Stimulated activated naive CD4-positive, alpha-beta T cell (primary cell): ENCODE results near the gene SAMD4A.

Experiments
- DNase-seq, 6 experiments: peaks; one replicate each; lab custom pipeline; 2025; lab: John Stamatoyannopoulos, UW

The SAMD4A gene

GRCh38 chr14:54760866-54761575 is 194.1 kb downstream of the SAMD4A start:
- DNase-seq = no peak

DNA sequence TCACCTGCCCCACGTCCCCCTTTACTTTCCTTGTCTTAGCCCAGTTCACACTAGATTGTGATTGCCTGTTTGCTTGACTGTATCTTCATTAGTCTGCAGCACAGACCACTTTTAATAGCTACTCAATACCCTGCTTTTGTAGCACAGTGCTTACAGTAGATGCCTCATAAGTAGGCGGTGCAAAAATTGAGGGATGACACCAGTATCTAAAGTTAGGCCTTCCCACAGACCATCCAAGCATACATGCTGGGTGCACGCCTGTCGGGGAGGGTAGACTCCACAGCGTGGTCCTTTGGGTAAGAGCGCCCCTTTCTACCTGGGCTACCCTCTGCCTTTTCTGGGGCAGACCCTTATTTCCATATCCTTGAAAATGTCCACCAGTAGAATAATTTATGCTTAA is 194.9 kb downstream of the SAMD4A start:
- DNase-seq = no peak

- no peak for DNase-seq
Measured at GRCh38 chr14:54762296-54762695, 195.4 kb downstream of the SAMD4A start.

DNA sequence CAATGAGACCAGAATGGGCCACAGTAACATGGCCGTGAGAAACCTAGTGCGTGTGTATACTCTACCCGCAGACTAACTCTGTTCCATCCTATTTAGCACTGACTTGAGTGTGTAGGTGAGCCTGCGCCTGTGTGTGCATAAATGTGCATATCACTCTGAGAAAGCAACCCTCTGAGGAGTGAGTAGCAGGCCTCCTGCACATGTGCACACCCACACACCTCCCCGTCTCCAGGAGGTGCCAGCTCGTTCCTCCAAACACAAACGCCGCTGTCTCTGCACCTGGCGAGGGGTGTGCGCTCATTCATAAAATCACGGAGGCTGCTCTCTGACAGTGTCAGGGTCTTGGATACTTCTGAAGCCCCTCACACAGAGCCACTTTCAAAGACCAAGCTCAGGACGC is 196.8 kb downstream of the SAMD4A start:
- no peak for DNase-seq

DNA sequence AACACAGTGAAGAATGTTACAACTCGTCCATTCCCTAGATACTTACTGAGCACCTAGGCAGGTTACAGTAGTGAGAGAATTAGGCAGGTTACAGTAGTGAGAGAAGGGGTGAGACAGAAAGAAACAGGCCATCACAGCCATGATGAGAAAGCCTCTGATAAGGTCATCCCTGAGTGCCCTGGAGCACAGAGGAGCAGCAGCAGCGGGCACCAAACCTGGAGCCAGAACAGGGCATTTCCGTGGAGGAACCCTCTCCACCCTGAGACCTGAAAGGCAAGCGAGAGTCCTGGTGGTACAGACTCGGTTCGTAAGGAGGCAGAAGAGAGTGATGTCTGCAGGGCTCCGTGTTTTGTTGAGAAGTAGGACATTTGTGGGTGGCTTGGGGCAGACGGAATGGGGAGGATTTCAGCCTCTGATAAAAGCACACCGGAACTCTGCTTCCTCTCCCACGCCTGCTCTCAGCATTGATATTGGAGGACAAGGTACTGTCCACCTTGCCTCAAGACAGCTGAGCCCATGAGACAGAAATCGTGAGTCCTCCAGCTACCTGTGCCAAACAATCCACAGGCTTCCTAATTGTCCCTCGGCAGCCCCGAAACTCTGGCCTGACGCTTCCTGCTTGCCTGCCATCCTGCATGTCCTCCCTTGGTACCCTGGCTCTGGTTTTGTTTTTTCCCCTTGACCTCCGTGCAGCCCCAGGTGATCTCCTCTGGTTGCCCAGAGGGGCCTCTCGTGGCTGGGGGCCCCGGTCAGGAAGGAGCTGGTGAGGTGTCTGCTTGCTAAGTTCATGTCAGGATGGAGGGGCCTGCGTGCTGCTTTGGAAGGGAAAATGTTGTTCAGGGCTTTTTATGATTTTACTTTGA is 199.6 kb downstream of the SAMD4A start:
- no peak for DNase-seq

- DNase-seq = no peak
Measured at GRCh38 chr14:54767139-54767431, 200.2 kb downstream of the SAMD4A start.

- DNase-seq = no peak
Measured at GRCh38 chr14:54767450-54767849, 200.5 kb downstream of the SAMD4A start.

DNA sequence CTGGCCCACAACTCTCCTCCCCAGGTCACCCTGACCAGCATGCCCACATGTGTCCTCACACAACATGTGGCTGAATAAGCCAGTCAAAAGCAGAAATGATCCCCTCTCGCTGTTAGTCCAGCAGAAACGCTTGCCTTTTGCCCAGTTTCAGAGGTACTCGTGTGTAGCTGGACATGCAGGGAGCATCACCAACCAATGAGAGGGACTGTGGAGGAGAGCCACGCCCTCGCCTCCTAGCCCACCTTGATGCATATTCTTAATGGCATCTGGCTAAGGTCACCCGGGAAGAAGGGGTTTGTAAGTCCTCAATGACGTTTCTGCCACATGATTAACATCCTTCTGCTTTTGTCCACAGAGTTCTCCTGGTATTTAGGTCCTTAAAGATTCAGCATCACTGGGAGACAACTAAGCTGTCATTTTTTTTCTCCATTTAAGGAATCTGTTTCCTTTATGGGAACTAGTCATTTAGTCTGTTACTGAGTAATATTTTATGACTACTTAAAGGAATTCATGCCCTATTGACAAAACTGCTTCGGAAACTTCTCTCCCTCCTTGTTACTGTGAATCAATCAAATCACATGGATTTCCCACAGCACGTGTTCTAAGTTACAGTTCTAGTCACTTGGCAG is 201.7 kb downstream of the SAMD4A start:
- DNase-seq = no peak

GRCh38 chr14:54769951-54770863 is 203.3 kb downstream of the SAMD4A start:
- DNase-seq = no peak

- DNase-seq = no peak
Measured at GRCh38 chr14:54771411-54772027, 204.6 kb downstream of the SAMD4A start.

- DNase-seq = no peak
Measured at GRCh38 chr14:54772451-54772881, 205.5 kb downstream of the SAMD4A start.

DNA sequence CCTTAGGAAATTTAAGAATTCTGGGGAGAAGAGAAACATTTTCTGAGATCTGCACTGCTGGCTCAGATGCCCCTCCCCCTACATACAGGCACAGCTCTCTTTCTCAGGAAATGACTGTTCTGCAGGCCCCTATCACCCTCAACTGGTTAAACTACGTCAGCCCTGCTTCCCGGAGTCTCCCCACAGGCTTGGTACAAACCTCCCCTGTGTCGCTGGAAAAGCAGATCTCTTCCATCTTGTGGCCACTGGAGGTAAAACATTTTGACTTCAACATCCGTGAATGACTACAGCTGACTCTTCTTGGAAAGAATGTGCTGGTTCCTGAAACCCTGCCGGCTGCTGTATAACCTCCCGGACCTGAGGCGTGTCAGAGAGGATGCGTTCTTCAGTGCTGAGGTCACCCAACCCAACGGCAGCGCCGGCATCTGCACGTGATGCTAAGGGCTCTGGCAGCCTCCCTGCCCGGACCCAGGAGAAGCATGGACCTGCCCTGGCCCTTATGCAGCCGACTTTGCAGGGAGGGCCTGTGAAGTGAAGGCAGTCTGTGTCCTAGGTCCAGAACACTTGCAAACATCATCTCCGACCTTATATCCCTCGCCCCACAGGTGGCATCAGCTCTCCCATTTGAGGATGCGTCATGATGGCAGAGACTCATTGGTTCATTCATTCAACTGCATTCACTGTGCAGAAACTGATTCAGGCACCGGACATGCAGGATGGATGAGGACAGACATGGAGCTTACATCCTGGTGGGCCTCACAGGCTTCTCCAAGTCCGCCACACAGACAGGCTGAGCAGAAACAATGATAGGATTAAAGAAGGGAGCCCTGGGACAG is 206.5 kb downstream of the SAMD4A start:
- peak; percentile 25 to 50 (median 42) for DNase-seq

- DNase-seq = no peak
Measured at GRCh38 chr14:54774824-54775223, 207.9 kb downstream of the SAMD4A start.

DNA sequence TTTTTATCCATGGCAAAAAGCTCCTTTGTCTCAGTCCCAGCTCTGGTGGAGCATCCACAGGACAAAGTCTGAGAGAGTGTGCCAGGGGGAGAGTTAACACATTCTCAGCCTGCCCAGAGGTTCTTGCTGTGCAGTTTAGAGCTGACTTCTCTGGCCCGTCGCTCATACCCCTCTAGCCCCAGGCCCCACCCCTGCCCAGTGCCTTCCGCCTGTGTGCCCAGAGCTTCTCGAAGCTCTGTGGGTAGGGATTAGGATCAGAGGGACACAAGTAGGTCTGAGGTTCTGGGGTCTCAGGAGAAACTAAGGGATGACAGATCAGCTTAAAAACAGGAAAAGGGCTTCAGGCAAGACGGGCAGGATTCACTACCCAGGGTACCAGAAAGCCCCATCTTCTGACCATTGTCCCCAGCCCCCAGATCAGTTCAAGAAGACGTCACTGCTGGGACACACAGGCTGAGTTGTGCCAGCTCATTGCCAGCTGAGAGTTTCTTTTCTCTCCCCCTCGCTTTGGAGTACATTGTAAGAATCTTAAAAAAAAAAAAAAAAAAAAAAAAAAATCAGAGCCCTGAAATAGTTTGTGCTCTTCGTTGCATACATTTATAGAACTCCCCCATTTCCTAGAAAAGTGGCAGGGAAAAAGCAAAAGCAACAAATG is 208.7 kb downstream of the SAMD4A start:
- no peak for DNase-seq

DNA sequence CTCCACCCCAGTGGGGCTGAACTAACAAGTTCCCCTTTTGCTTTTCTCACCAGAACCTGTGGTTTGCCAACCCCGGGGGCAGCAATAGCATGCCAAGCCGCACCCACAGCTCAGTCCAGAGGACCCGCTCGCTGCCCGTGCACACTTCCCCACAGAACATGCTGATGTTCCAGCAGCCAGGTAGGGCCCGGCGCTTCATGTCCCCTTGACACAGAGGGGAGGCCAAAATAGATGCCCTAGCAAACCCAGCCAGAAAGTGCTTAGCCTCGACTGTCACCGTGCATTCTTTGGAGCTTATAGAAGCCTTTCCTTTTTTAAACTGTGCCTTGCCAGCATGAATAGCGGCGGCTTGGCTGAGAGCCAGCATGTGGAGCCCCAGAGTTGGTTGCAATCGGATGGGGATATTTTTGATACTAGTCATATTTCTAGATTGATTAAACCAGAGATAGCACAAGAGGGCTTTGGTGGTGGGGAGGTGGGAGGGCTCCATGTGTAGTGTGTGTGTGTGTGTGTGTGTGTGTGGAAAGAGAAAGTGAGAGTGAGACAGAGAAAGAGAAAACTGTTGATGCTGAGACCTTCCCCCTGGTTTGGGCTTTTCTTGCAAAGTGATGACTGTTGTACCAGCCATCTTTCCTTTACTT is 209.6 kb downstream of the SAMD4A start:
- DNase-seq = peak in 2 of 6 experiments; percentile 36 to 38

- no peak for DNase-seq
Measured at GRCh38 chr14:54777395-54777794, 210.5 kb downstream of the SAMD4A start.

DNA sequence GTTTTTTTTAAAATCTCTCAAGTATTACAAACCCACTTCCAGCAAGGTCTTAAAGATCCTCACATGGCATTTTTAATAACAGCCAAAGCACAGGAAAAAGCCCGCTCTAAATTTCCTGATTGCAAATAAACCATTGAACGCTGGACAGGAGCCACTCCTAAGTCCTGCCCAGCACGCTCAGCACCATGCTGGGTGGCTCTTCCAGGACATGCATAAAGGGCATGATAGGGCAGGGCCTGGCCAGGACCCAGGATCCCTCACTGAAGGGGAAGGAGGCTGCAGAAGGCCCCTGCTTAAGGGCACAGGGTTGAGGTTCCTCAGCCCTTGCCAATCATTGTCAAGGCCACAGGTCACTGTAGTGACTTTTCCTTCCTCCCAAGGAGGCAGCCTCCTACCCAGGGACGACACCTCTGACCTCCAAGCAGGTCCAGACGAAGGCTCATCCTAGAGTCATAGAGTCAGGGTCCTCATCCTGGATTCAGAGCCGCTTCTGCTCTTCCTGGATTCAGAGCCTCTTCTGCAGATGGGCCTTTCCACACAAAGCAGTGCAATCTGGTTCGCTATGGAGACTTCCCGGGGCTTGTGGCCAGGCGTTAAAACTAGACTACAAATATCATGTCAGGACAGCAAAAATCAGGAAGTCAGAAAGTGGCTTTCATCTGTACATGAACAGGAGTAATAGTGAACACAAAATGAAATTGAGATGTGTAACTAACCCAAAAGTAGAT is 211.9 kb downstream of the SAMD4A start:
- DNase-seq = no peak

DNA sequence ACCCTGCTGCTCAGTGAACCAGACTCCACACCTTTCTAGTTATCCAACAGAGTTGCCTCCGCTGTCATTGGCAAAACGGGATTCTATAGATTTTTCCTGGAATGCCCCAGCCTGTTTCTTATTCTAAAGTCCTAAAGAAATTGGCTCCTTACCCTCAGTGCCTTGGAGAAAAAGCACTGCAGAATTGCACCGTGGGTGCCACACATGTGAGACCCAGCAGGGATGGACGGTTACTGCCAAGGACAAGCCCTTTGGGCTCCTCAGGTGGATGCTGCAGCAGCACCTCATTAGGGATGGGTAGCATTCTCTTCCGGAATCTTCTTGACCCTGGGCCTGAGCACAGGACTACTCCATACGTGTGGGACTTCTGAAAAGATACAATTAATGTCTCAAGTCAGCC is 214.2 kb downstream of the SAMD4A start:
- no peak for DNase-seq
